GM12878 (cell line): ENCODE results near the gene TUSC7. TPM values are rescaled to one million over a fixed set of nuclear protein-coding genes. Genes with fewer than 3 reads are reported as not detected.

Source experiments
- ATAC-seq: fragments of 200-7000 bp; cut with Tn5 transposase; 3 replicates; pipeline ENCODE4 v1.9.1; 2020; ENCODE audit warnings: mild to moderate bottlenecking, moderate library complexity
- BruUV-seq: library from RNA; stranded (reverse); fragments of 400-500 nt; replicated peaks from 2 replicates; lab custom pipeline; 2021; lab: Mats Ljungman, UMichigan
- CTCF ChIA-PET: fragments of 300-600 bp; sonication (Branson Sonifier 250); formaldehyde crosslinking; extraction: SDS; loops from one replicate; lab custom pipeline; 2021; ENCODE audit warnings: inconsistent platforms; lab: Yijun Ruan, JAX
- POLR2A ChIA-PET: fragments of 350-600 bp; formaldehyde crosslinking; extraction: SDS; loops from one replicate; lab custom pipeline; 2021; ENCODE audit warnings: inconsistent platforms; lab: Charles Lee
- RAD21 ChIA-PET: fragments of 300-600 bp; sonication (Branson Sonifier 250); formaldehyde crosslinking; loops from one replicate; lab custom pipeline; 2023; ENCODE audit warnings: antibody characterized with exemption; ENCODE audit not compliant: unreplicated experiment; lab: Charles Lee
- SMC1A ChIA-PET: fragments of 300-600 bp; sonication (Branson Sonifier 250); formaldehyde crosslinking; loops from one replicate; lab custom pipeline; 2023; ENCODE audit not compliant: unreplicated experiment, uncharacterized antibody; lab: Charles Lee
- DNase-seq: peaks from one replicate; pipeline ENCODE4 v3.0.0-alpha.2; 2011; ENCODE audit warnings: low read depth, low spot score
- FAIRE-seq: peaks from 3 replicates; lab custom pipeline; 2011; peaks lifted over from hg19 to GRCh38; lab: Jason Lieb, UNC
- H2AFZ ChIP-seq: 2 replicates; pipeline ENCODE4 v1.6.0; 2011; ENCODE audit warnings: low read depth, low read length, control low read depth; ENCODE audit not compliant: control insufficient read depth
- H3K27ac ChIP-seq: 2 replicates; pipeline ENCODE4 v1.5.1; 2011; ENCODE audit warnings: control low read depth; ENCODE audit not compliant: control insufficient read depth, insufficient read depth
- H3K27me3 ChIP-seq, 2 experiments: replicated peaks in 1 of 2; 2 replicates each; pipeline versions ENCODE4 v1.6.0 to v1.6.1; 2011; ENCODE audit warnings: low read length in 1 of 2; ENCODE audit not compliant: control insufficient read depth in 2 of 2, insufficient read depth in 2 of 2
- H3K36me3 ChIP-seq, 2 experiments: 2 replicates each; pipeline ENCODE4 v1.5.1; 2011; ENCODE audit warnings: low read length in 1 of 2; ENCODE audit not compliant: control insufficient read depth in 2 of 2, insufficient read depth in 2 of 2
- H3K4me1 ChIP-seq: 2 replicates; pipeline ENCODE4 v1.6.1; 2011; ENCODE audit warnings: mild to moderate bottlenecking, low read length, moderate library complexity, mixed read lengths; ENCODE audit not compliant: control insufficient read depth, insufficient read depth
- H3K4me2 ChIP-seq: 2 replicates; pipeline ENCODE4 v1.6.0; 2011; ENCODE audit warnings: control low read depth; ENCODE audit not compliant: control insufficient read depth, insufficient read depth
- H3K4me3 ChIP-seq: fragments of 200-600 bp; sonication (generic); 2 replicates; pipeline ENCODE4 v1.5.1; 2016
- H3K79me2 ChIP-seq: 2 replicates; pipeline ENCODE4 v1.6.0; 2011; ENCODE audit warnings: low read length; ENCODE audit not compliant: control insufficient read depth, insufficient read depth
- H3K9ac ChIP-seq: 2 replicates; pipeline ENCODE4 v1.8.0; 2011; ENCODE audit warnings: low read length, control low read depth, mixed read lengths; ENCODE audit not compliant: control insufficient read depth, insufficient read depth
- H3K9me3 ChIP-seq: replicated peaks from 3 replicates; pipeline ENCODE4 v1.5.1; 2011; ENCODE audit warnings: mild to moderate bottlenecking, low read length; ENCODE audit not compliant: control insufficient read depth, insufficient read depth
- H4K20me1 ChIP-seq: 2 replicates; pipeline ENCODE4 v1.6.0; 2011; ENCODE audit not compliant: control insufficient read depth, insufficient read depth
- BCL11A ChIP-seq: IDR thresholded peaks from 2 replicates; pipeline ENCODE4 v1.6.1; 2011; ENCODE audit warnings: low read depth, low read length
- DPF2 ChIP-seq: fragments of 450-650 bp; IDR thresholded peaks from 2 replicates; pipeline ENCODE4 v1.6.1; 2017; ENCODE audit warnings: mild to moderate bottlenecking
- FOS ChIP-seq: IDR thresholded peaks from 3 replicates; pipeline ENCODE4 v1.6.1; 2011; ENCODE audit warnings: borderline replicate concordance; ENCODE audit not compliant: insufficient read length; ENCODE audit errors: extremely low read depth
- FOXM1 ChIP-seq: IDR thresholded peaks from 2 replicates; pipeline ENCODE4 v1.6.1; 2012; ENCODE audit warnings: low read depth, mild to moderate bottlenecking, inconsistent platforms, low read length, moderate library complexity
- HCFC1 ChIP-seq: fragments of 150-350 bp; IDR thresholded peaks from 2 replicates; pipeline ENCODE4 v1.6.1; 2014; ENCODE audit warnings: low read length
- HDAC2 ChIP-seq: fragments of 200-600 bp; sonication (generic); IDR thresholded peaks from 2 replicates; pipeline ENCODE4 v1.6.1; 2017
- HDAC6 ChIP-seq: fragments of 200-600 bp; sonication (generic); IDR thresholded peaks from one replicate; pipeline ENCODE4 v1.8.0; 2017; ENCODE audit warnings: antibody characterized with exemption; ENCODE audit not compliant: unreplicated experiment
- HDGF ChIP-seq: fragments of 450-650 bp; IDR thresholded peaks from 2 replicates; pipeline ENCODE4 v1.6.1; 2016; ENCODE audit warnings: antibody characterized with exemption
- KDM1A ChIP-seq: fragments of 200-600 bp; sonication (generic); IDR thresholded peaks from 2 replicates; pipeline ENCODE4 v1.6.1; 2016; ENCODE audit warnings: borderline replicate concordance
- NFXL1 ChIP-seq: fragments of 450-650 bp; IDR thresholded peaks from 2 replicates; pipeline ENCODE4 v1.6.1; 2017; ENCODE audit warnings: antibody characterized with exemption, mild to moderate bottlenecking, borderline replicate concordance
- NRF1 ChIP-seq: conservative IDR thresholded peaks from 2 replicates; pipeline ENCODE4 v1.6.1; 2011; ENCODE audit warnings: mild to moderate bottlenecking, low read depth, low read length, improper control_type of control experiment
- PAX5 ChIP-seq: IDR thresholded peaks from 2 replicates; pipeline ENCODE4 v1.6.1; 2011; ENCODE audit warnings: low read depth, low read length, borderline replicate concordance
- RAD51 ChIP-seq: fragments of 450-650 bp; IDR thresholded peaks from 2 replicates; pipeline ENCODE4 v1.6.1; 2016; ENCODE audit warnings: moderate library complexity, mild to moderate bottlenecking, inconsistent platforms
- SIN3A ChIP-seq: IDR thresholded peaks from 2 replicates; pipeline ENCODE4 v1.6.1; 2012; ENCODE audit warnings: low read depth, low read length, improper control_type of control experiment
- SKIL ChIP-seq: fragments of 450-650 bp; IDR thresholded peaks from 2 replicates; pipeline ENCODE4 v1.6.1; 2017; ENCODE audit warnings: mild to moderate bottlenecking, low read depth, inconsistent platforms; ENCODE audit not compliant: poor library complexity, severe bottlenecking
- TARDBP ChIP-seq: IDR thresholded peaks from 2 replicates; pipeline ENCODE4 v1.6.1; 2016; ENCODE audit warnings: borderline replicate concordance
- TCF7 ChIP-seq: IDR thresholded peaks from 2 replicates; pipeline ENCODE4 v1.6.1; 2014; ENCODE audit warnings: antibody characterized with exemption, borderline replicate concordance
- WRNIP1 ChIP-seq: IDR thresholded peaks from 2 replicates; pipeline ENCODE4 v1.6.1; 2011; ENCODE audit warnings: low read depth, low read length, improper control_type of control experiment, borderline replicate concordance
- WGBS: methylation state at CpG from one replicate; pipeline ENCODE4 v1.1.6; 2016; ENCODE audit warnings: low lambda C conversion rate; ENCODE audit not compliant: insufficient replicate concordance, insufficient coverage; ENCODE audit errors: missing lambda C conversion rate; 5-methylcytosine and 5-hydroxymethylcytosine counted together
- in situ Hi-C: fragments of 300-500 bp; cut with MboI; formaldehyde crosslinking; loops from 9 replicates; pipeline ENCODE4 v1.14.3; 2018; ENCODE audit warnings: mixed read lengths
- intact Hi-C: fragments of 100-400 bp; cut with micrococcal nuclease; formaldehyde crosslinking; loops from one replicate; pipeline ENCODE4 v1.14.2; 2022; ENCODE audit not compliant: unreplicated experiment
- polyA plus RNA-seq, 11 experiments: library from polyadenylated mRNA; depleted of rRNA in 4 of 11; unstranded in 6 of 11; stranded (reverse) in 5 of 11; fragments of >200 nt; fragmentation: Nextera tagmentation in 4 of 11; fragmentation: Illumina TruSeq in 1 of 11; extraction: Ambion mirVana in 4 of 11; extraction: Trizol in 1 of 11; gene quantifications; 1 replicate in 1 of 11; 2 replicates in 10 of 11; pipeline versions ENCODE4 v1.2.1 to v1.2.3, GENCODE V29; 2011 to 2016; ENCODE audit warnings: inconsistent platforms in 2 of 11, missing spikeins in 2 of 11, low read depth in 1 of 11
- total RNA-seq, 4 experiments: library from RNA; depleted of rRNA in 3 of 4; stranded (reverse); fragments of >200 nt in 3 of 4; fragmentation: Illumina TruSeq in 1 of 4; extraction: Trizol in 1 of 4; gene quantifications; 2 replicates each; pipeline versions ENCODE4 v1.2.1 to v1.2.3, GENCODE V29; 2013 to 2021

Gene TUSC7
- total and polyA plus RNA-seq, 10 of the 15 experiments (the other 5 are each of a cell fraction or from before 2014, with no cell fraction given) = not detected

GRCh38 chr3:116669576-116669975 is 40.0 kb upstream of the TUSC7 start:
- in situ Hi-C loops (no loop called here), intact Hi-C loops (no loop called here)
- SMC1A ChIA-PET = interaction anchor here (0.7 to 1.5 kb wide), 2 partner anchors 9 to 566 kb away, joined by 3 to 4 read pairs; no protein-coding TSS in a partner anchor

GRCh38 chr3:116671151-116671550 is 38.4 kb upstream of the TUSC7 start:
- Histone ChIP-seq H3K9ac (no peak overlapping the region), H3K79me2 (no peaks in the 10 kb centered on the region), H3K4me2 (no peak overlapping the region), H3K9me3 (no peaks in the 10 kb centered on the region), H3K27me3 (no peaks in the 10 kb centered on the region), H3K4me1 (no peaks in the 10 kb centered on the region), H3K4me3 (no peak overlapping the region), H3K27ac (no peak overlapping the region), H3K36me3 (no peaks in the 10 kb centered on the region), H2AFZ (no peak overlapping the region), H4K20me1 (no peaks in the 10 kb centered on the region)
- no TSS peak for BruUV-seq
- DNase-seq (no peak), ATAC-seq (no peak), FAIRE-seq (no peak)
- intact Hi-C loops = no loop called here
- in situ Hi-C loops = no loop called here
- ChIA-PET RAD21 (no interaction called here), SMC1A (no interaction called here), CTCF (interaction anchor here (0.6 kb wide), 1 partner anchor 41 kb away, joined by 3 read pairs; no protein-coding TSS in a partner anchor), POLR2A (interaction anchor here (0.7 kb wide), 1 partner anchor 51 kb away, joined by 5 read pairs; no protein-coding TSS in a partner anchor)
- TF ChIP-seq SKIL (no peak), HDAC2 (no peak), FOS (no peak), WRNIP1 (no peak), HCFC1 (no peak), TARDBP (no peak), NRF1 (no peak), DPF2 (no peak), RAD51 (no peak), NFXL1 (no peak), BCL11A (no peak), TCF7 (no peak), HDGF (no peak), FOXM1 (no peak)
- WGBS = 0% methylated on average over 1 of the region's 1 CpG

More at GRCh38 chr3:116669576-116669975, 40.0 kb upstream of the TUSC7 start:
- H3K36me3 ChIP-seq = no peaks in the 10 kb centered on the region
- no peaks in the 10 kb centered on the region for H3K9me3 ChIP-seq
- no peak overlapping the region for H3K4me2 ChIP-seq
- no TSS peak for BruUV-seq
- no peaks in the 10 kb centered on the region for H3K4me1 ChIP-seq
- no peak overlapping the region for H3K9ac ChIP-seq
- DNase-seq (no peak), FAIRE-seq (no peak), ATAC-seq (no peak)
- no peaks in the 10 kb centered on the region for H3K27me3 ChIP-seq
- H3K27ac ChIP-seq = no peak overlapping the region
- ChIA-PET CTCF (interaction anchor here (1.6 kb wide), 1 partner anchor 54 kb away, joined by 4 read pairs; no protein-coding TSS in a partner anchor), RAD21 (no interaction called here), POLR2A (no interaction called here)
- H2AFZ ChIP-seq = no peak overlapping the region
- H4K20me1 ChIP-seq = no peaks in the 10 kb centered on the region
- no peaks in the 10 kb centered on the region for H3K79me2 ChIP-seq
- H3K4me3 ChIP-seq = no peak overlapping the region
- TF ChIP-seq SIN3A = no peak
- TF ChIP-seq HDAC6 = no peak
- no peak for TF ChIP-seq KDM1A
- TF ChIP-seq PAX5 = no peak
- WGBS = 10% methylated on average over 3 of the region's 3 CpGs
